GM20000 (cell line): ENCODE results near the gene CDKN1B.

ENCODE experiments used
- DNase-seq: peaks from one replicate; pipeline ENCODE4 v3.0.0; 2012; ENCODE audit warnings: low spot score
- CTCF ChIP-seq: IDR thresholded peaks from 2 replicates; pipeline ENCODE4 v1.5.1; 2012; ENCODE audit warnings: mild to moderate bottlenecking, control low read depth; ENCODE audit errors: extremely low read depth, missing control alignments

CDKN1B gene

GRCh38 chr12:12725086-12725955 lies 8.2 kb downstream of the CDKN1B start:
- peak; percentile 94 for DNase-seq
- TF ChIP-seq CTCF = no peak

GRCh38 chr12:12725956-12726554 lies 8.9 kb downstream of the CDKN1B start:
- no peak for DNase-seq

DNA sequence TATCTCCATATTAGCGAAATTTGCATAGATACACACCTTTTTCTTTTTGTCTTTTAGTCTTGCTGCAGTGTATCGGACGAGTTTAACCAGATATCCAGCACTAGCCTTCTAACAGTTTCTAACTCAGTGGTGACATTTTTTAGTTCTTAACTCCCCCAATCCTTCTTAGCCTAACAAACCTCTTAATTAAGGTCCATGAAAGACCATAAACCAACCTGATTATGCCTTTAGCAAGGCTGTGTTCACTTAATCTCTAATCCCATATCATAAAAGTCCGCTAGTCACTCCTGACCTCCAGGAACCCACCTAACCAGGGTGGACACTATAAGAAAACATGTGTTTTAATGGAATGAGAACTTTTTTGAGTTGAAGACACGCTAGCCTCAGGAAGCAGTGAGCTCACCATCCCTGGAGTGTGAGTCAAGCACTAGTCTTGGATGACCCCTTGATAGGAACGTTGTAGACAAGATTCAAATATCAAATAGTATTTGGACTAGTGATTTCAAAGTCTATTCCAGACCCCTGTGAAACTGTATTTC lies 9.5 kb downstream of the CDKN1B start:
- TF ChIP-seq CTCF = no peak
- no peak for DNase-seq

More at GRCh38 chr12:12725956-12726554, 8.9 kb downstream of the CDKN1B start:
- no peak for TF ChIP-seq CTCF

- DNase-seq = no peak
- no peak for TF ChIP-seq CTCF
Observed at GRCh38 chr12:12731178-12731577, 14.0 kb downstream of the CDKN1B start.

GRCh38 chr12:12731785-12732184 lies 14.6 kb downstream of the CDKN1B start:
- TF ChIP-seq CTCF = no peak
- DNase-seq = no peak

GRCh38 chr12:12733118-12733517 lies 15.9 kb downstream of the CDKN1B start:
- no peak for TF ChIP-seq CTCF

DNA sequence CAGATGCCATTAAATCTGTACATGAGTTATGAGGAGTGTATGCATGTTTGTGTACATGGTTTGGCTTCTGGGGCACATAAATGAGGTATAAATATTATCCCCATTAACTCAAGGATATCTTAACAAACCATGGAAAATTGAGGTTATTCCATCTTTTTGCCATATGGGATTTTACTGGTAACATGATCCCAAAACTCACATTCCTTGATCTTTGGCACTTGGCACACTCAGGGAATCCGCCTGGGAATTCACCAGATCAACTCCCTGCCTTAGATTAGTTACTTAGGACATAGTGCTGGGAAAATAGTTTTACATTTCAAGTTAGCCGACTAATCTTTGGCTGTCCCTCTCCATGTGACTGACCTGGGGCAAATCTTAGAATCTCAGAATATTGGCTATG lies 16.9 kb downstream of the CDKN1B start:
- no peak for DNase-seq
- no peak for TF ChIP-seq CTCF

More at GRCh38 chr12:12733118-12733517, 15.9 kb downstream of the CDKN1B start:
- DNase-seq = no peak
